Mammary epithelial cell (primary cell): ENCODE results near the gene VWA5B2.

ENCODE experiments used
- EZH2 ChIP-seq: IDR thresholded peaks from 2 replicates; pipeline ENCODE4 v1.6.1; 2012; ENCODE audit warnings: low read length, inconsistent platforms, borderline replicate concordance
- TF ChIP-seq, protein P1 (sequence below), 2 donors: IDR thresholded peaks in 1 of 2; conservative IDR thresholded peaks in 1 of 2; 2 replicates each; pipeline ENCODE4 v1.5.1; 2011 to 2012; ENCODE audit warnings: inconsistent platforms in 2 of 2, low read length in 2 of 2, mild to moderate bottlenecking in 2 of 2, control low read depth in 1 of 2, low read depth in 1 of 2; ENCODE audit not compliant: insufficient read depth in 1 of 2; ENCODE audit errors: extremely low read depth in 1 of 2

GRCh38 chr3:184200825-184201224 is 28.6 kb upstream of the VWA5B2 start:
- TF ChIP-seq, protein P1, sequence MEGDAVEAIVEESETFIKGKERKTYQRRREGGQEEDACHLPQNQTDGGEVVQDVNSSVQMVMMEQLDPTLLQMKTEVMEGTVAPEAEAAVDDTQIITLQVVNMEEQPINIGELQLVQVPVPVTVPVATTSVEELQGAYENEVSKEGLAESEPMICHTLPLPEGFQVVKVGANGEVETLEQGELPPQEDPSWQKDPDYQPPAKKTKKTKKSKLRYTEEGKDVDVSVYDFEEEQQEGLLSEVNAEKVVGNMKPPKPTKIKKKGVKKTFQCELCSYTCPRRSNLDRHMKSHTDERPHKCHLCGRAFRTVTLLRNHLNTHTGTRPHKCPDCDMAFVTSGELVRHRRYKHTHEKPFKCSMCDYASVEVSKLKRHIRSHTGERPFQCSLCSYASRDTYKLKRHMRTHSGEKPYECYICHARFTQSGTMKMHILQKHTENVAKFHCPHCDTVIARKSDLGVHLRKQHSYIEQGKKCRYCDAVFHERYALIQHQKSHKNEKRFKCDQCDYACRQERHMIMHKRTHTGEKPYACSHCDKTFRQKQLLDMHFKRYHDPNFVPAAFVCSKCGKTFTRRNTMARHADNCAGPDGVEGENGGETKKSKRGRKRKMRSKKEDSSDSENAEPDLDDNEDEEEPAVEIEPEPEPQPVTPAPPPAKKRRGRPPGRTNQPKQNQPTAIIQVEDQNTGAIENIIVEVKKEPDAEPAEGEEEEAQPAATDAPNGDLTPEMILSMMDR (conservative IDR thresholded peaks at IDR 0.05 in 1 of 2, IDR thresholded peaks at IDR 0.05 in 1 of 2; ENCODE audit: extremely low read depth in 1 of 2, insufficient read depth in 1 of 2, low read depth in 1 of 2, low read length in 2 of 2): no peak
- TF ChIP-seq EZH2: no peak
